ENCODE data around the gene ATP1B2.
"Not testable (repeated sequence)": the region's sequence is repeated elsewhere in the genome, so short reads cannot be mapped to it uniquely, and the experiment has no call there.

The ATP1B2 gene
- total RNA-seq = 0.17 to 0.60 reads per million in 2 experiments

GRCh38 chr17:7650509-7651096, at the start of gene ATP1B2:
Gene ATP1B2, plus strand, starts transcription at chr17:7650926. Its CDS starts 593 bp downstream, at chr17:7651519.
- DNase-seq (ENCODE audit: low read depth) = peak; percentile 70

- no peak for DNase-seq (ENCODE audit: low read depth)
These were observed 44.4 kb upstream of the ATP1B2 start for GRCh38 chr17:7606280-7606679.

GRCh38 chr17:7610641-7611040, 40.1 kb upstream of the ATP1B2 start:
- DNase-seq (ENCODE audit: low read depth) = no peak

- DNase-seq (ENCODE audit: low read depth) = no peak
These were observed 39.0 kb upstream of the ATP1B2 start for GRCh38 chr17:7611635-7612293.

- no peak for DNase-seq (ENCODE audit: low read depth)
These were observed 38.5 kb upstream of the ATP1B2 start for GRCh38 chr17:7612294-7612640.

GRCh38 chr17:7613769-7614424, 36.8 kb upstream of the ATP1B2 start:
- no peak for DNase-seq (ENCODE audit: low read depth)

GRCh38 chr17:7614425-7615264, 36.1 kb upstream of the ATP1B2 start, which contains the start of gene FXR2:
Gene FXR2, minus strand, starts transcription at chr17:7614897. Its CDS starts 365 bp downstream, at chr17:7614532.
- DNase-seq (ENCODE audit: low read depth) = peak; percentile 98

GRCh38 chr17:7615265-7615747, 35.4 kb upstream of the ATP1B2 start:
- DNase-seq (ENCODE audit: low read depth) = no peak

GRCh38 chr17:7618608-7619007, 32.1 kb upstream of the ATP1B2 start:
- DNase-seq (ENCODE audit: low read depth) = no peak

GRCh38 chr17:7620835-7621234, 29.9 kb upstream of the ATP1B2 start:
- DNase-seq (ENCODE audit: low read depth) = no peak

GRCh38 chr17:7623661-7624060, 27.1 kb upstream of the ATP1B2 start:
- DNase-seq (ENCODE audit: low read depth) = no peak

- DNase-seq (ENCODE audit: low read depth) = not testable (repeated sequence)
These were observed 25.0 kb upstream of the ATP1B2 start for GRCh38 chr17:7625749-7626148.

- no peak for DNase-seq (ENCODE audit: low read depth)
These were observed 24.4 kb upstream of the ATP1B2 start for GRCh38 chr17:7626307-7626706.

GRCh38 chr17:7626956-7627249, 23.8 kb upstream of the ATP1B2 start:
- DNase-seq (ENCODE audit: low read depth) = no peak

GRCh38 chr17:7627250-7628121, 23.2 kb upstream of the ATP1B2 start, which contains the start of gene SAT2:
Gene SAT2, minus strand, starts transcription at chr17:7627821. Its CDS starts 186 bp downstream, at chr17:7627635.
- DNase-seq (ENCODE audit: low read depth) = peak; percentile 80

- DNase-seq (ENCODE audit: low read depth) = no peak
These were observed 20.7 kb upstream of the ATP1B2 start, which contains the start of gene SHBG for GRCh38 chr17:7629939-7630571. Gene SHBG, plus strand, starts transcription at chr17:7630135. Its CDS starts 38 bp downstream, at chr17:7630173.

- DNase-seq (ENCODE audit: low read depth) = no peak
These were observed 19.0 kb upstream of the ATP1B2 start for GRCh38 chr17:7631398-7632380.

- no peak for DNase-seq (ENCODE audit: low read depth)
These were observed 18.2 kb upstream of the ATP1B2 start for GRCh38 chr17:7632492-7632894.

- DNase-seq (ENCODE audit: low read depth) = no peak
These were observed 17.6 kb upstream of the ATP1B2 start for GRCh38 chr17:7633093-7633492.

Data from T follicular helper cell (primary cell).